GM12865 (cell line): ENCODE results near the gene PLSCR2.
"Not testable (repeated sequence)": the region's sequence is repeated elsewhere in the genome, so short reads cannot be mapped to it uniquely, and the experiment has no call there.

ENCODE experiments used
- DNase-seq: peaks from one replicate; pipeline ENCODE4 v3.0.0; 2010; ENCODE audit warnings: low read depth
- H3K4me3 ChIP-seq: 2 replicates; pipeline ENCODE4 v1.5.1; 2011; ENCODE audit warnings: mild to moderate bottlenecking, low read depth, low read length, control low read depth
- CTCF ChIP-seq: IDR thresholded peaks from 2 replicates; pipeline ENCODE4 v1.5.1; 2011; ENCODE audit warnings: low read length, control low read depth, low read depth, inconsistent platforms; ENCODE audit not compliant: insufficient read depth; ENCODE audit errors: missing control alignments

Gene PLSCR2

GRCh38 chr3:146454796-146455195 is 14.6 kb downstream of the PLSCR2 start:
- H3K4me3 ChIP-seq = no peak overlapping the region
- no peak for DNase-seq
- no peak for TF ChIP-seq CTCF

- TF ChIP-seq CTCF = no peak
- no peak for DNase-seq
- H3K4me3 ChIP-seq = no peak overlapping the region
These were observed 19.7 kb downstream of the PLSCR2 start for GRCh38 chr3:146449613-146450012.

- no peak for DNase-seq
- H3K4me3 ChIP-seq = no peak overlapping the region
- TF ChIP-seq CTCF = no peak
These were observed 20.3 kb downstream of the PLSCR2 start for GRCh38 chr3:146449076-146449475.

GRCh38 chr3:146446026-146446425 is 23.3 kb downstream of the PLSCR2 start:
- no peak overlapping the region for H3K4me3 ChIP-seq
- TF ChIP-seq CTCF = no peak
- DNase-seq = no peak

GRCh38 chr3:146440310-146440709 is 29.1 kb downstream of the PLSCR2 start:
- not testable (repeated sequence) for DNase-seq, H3K4me3 ChIP-seq

- no peak for DNase-seq
- no peak for TF ChIP-seq CTCF
- no peak overlapping the region for H3K4me3 ChIP-seq
These were observed 37.3 kb downstream of the PLSCR2 start for GRCh38 chr3:146432066-146432465.

GRCh38 chr3:146431240-146431639 is 38.1 kb downstream of the PLSCR2 start:
- no peak for TF ChIP-seq CTCF
- H3K4me3 ChIP-seq = no peak overlapping the region
- DNase-seq = no peak
